ENCODE measurements around the gene NDST3.

The NDST3 gene

DNA sequence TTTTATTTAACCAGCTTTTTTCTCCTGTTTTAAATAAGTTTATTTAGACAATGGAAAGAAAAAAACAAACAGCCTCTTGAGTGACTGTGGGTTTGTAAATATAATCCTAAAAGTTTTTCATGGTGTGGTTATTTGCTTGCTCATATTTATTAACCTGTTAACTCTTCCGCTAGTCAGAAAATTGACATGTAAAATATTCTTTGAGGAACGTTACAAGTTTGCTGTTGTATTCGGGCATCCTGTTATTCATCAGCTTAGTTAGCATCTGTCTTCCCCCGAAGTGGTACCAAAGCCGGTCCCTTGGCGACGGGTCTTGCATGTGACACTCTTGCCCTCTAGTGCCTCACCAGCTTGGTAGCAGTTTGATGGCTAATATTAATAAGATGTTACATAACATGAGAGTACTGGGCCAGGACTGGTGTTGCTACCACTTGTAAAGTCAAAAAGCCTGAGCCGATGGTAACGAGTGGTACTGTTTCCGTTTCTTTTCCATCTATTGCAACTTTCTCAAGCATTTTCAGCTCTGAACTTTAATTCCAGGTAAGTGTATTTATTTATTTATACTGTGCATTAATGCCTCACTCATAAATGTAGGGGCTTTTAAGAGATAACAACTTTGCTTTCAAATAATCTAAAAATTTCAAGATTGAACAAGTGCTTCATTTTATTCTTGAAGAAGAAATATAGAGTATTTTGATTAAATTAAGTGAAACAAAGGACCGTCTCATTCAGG lies at the start of gene NDST3:
Gene NDST3 (plus strand): TSS at position 434 of the 733 bp plus-strand sequence. CDS start 19,425 bp downstream, outside the sequence.
- DNase-seq (ENCODE audit: low read depth): no peak

GRCh38 chr4:117986321-117986720 lies 48.0 kb upstream of the NDST3 start:
- DNase-seq (ENCODE audit: low read depth): no peak

- no peak for DNase-seq (ENCODE audit: low read depth)
These were observed 46.8 kb upstream of the NDST3 start for GRCh38 chr4:117987464-117987863.

- no peak for DNase-seq (ENCODE audit: low read depth)
These were observed 37.4 kb upstream of the NDST3 start for GRCh38 chr4:117996891-117997290.

GRCh38 chr4:118004088-118004487 lies 30.2 kb upstream of the NDST3 start:
- no peak for DNase-seq (ENCODE audit: low read depth)

GRCh38 chr4:118005883-118006282 lies 28.4 kb upstream of the NDST3 start:
- no peak for DNase-seq (ENCODE audit: low read depth)

- no peak for DNase-seq (ENCODE audit: low read depth)
These were observed 22.1 kb upstream of the NDST3 start for GRCh38 chr4:118012142-118012541.

GRCh38 chr4:118014831-118015230 lies 19.5 kb upstream of the NDST3 start:
- DNase-seq (ENCODE audit: low read depth): no peak

DNA sequence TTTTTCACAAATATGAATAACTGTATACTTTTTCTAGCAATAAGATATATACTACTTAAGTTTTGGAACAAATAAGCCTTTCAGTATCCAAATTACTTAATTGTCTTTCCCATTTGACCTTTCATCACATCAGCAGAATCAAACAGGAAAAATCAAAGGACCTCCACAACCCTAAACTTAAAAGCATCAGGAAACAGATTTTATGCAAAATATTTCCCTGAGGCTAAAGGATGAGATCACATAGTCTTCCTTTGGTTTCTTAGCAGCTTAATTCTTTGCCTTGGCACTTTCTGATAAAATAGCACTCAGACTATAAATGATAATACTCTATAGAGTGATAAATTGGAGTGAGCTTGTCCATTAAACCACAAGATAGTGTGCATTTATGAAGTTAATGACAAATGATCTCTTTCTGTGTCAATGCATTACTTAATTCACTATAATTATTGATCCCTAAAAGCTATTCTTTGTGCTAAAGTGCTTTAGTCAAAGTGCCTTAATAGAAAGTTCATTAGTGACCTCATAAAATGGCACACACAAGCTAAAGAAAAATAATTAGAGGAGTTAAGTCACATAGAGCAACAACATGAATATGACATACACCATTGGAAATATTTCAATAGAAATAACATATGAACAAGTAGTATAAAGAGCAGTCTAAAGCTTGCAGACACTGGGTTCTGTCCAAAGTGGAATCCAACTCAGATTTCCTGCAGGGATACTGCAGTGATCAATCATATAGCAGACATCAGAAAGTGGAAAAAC lies 15.7 kb upstream of the NDST3 start:
- no peak for DNase-seq (ENCODE audit: low read depth)

DNA sequence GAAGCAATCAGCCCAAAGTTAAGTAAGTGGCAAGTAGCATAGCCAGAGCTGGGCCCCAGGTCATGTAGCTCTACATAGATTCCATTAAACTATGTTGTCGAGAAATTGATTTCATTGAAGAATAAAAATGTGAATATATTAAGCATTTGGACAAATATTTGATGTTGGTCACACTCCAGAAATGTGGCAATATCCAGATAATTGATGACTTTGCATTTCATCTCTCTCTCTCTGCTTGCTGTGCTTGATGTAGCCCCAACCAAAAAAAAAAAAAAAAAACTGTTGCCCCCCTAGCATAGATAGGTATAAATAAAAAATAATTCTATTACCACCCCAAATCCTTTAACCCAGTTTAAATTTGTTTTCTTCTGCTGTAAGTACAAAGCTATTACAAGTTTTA lies 7.5 kb upstream of the NDST3 start:
- DNase-seq (ENCODE audit: low read depth): no peak

DNA sequence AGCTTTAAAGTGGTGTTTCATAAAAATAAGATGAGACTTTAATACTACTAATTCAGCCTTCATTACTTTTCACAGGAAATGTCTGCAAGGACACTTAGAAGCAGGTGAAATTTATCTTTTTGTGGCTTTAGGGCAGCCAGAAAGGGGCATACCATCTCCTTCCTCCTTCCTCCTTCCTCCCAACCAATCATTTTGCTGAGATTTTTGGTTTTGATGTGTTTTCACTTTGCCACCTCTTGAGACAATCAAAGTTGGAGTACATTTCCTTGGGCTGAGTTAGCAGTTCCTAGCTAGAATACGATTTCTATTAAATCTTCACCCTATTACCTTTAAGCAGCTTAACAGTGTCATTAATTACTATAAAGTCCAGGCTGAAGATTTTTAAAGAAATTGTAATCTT lies 5.1 kb upstream of the NDST3 start:
- no peak for DNase-seq (ENCODE audit: low read depth)

DNA sequence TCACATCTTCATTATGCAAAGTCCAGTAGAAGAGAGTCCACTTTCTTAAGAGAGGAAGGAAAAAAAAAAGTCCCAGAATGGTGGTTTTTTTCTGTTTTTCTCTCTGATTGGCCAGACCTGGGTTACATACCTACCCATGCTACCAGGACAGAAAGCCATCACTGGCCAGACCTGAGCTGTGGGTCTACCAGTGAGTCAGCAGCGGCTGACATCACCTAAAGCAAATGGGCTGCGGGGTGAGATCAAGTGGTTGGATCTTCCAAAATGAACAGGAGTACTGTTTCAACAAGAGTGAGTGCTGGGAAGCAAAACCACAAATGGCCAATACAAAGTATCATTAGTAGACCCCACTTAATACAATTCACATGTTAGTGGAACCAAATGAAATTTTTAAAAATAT lies 1.6 kb upstream of the NDST3 start:
- DNase-seq (ENCODE audit: low read depth): no peak

DNA sequence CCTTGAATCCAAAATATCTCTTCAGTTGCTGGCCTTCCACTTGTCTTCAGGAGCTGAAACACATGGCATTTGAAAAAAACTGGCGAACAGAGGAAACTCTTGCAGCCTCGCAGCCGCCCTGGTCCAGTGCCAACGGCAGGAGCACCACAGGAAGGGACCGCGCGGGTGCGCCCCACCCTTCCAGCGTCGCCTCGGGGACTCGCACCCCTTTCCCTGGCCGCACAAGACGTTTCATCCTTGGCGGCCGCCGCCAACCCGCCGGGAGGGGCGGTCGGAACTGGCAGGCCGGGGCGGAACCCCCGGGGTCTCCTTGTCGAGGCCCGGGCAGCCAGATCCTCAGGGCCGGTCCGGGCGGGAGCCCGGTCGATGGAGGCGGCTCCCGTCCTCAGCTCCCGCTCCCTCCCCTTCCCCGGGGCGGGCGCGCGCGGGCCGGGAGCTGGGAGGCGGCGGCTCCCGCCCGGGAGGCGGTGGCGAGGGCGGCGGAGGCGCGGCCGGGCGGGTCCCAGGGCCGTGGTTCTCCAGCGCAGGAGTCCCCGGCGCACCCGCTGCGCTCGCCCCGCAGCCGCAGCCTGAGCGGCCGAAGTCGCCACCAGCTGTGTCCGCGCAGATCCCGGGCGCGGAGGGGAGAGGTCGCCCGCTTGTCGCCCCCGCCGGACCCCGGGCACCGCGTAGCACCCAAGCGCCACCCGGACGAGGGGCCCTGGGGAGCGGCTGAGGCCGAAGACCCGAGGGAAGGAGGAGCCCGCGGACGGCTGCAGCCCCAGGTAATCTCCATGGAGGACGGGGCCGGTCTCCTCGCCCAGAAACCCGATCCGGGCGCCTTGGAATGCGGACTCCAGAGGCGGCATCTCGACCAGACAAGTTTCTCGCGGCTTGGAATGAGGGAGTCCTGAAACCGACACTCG lies 886 bp upstream of the NDST3 start:
- DNase-seq (ENCODE audit: low read depth): no peak

DNA sequence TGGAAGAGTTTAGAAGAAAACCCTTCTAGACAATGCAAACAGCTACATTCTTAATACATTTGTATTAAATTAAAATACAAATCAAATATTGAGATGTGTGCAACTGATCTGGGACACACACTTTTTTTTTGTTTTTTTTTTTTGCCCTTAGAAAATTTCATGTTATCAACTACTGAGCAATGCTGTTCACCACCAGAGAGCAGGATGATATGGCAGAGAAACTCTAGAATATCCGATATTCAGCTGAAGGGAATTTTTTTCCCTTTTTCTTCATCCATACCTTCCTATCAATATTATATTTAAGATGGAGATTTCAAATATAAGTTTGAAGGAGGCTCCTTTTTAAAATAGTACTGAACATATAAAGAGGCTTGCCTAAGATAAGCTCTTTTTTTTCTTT lies 1.0 kb downstream of the NDST3 start:
- DNase-seq (ENCODE audit: low read depth): no peak

GRCh38 chr4:118036336-118036735 lies 2.0 kb downstream of the NDST3 start:
- no peak for DNase-seq (ENCODE audit: low read depth)

DNA sequence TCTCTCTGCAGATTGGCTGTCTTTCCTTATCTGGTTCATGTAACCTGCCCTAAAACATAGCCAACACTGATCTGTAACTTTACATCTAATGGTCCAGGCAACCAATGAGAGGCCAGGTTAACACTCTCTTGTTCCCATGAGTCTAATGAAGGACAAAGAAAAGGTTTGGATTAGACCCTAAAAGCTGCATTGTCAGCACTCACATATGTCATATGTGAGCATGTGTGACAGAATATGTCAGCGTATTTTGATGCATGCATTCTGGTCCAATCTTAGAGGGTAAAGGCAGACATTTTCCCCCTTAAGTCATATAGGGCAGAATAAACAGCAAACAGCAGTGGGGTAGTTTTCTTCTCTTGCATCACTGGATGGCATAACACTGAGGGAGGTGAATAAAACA lies 3.7 kb downstream of the NDST3 start:
- DNase-seq (ENCODE audit: low read depth): no peak

- no peak for DNase-seq (ENCODE audit: low read depth)
These were observed 12.0 kb downstream of the NDST3 start for GRCh38 chr4:118046323-118046722.

DNA sequence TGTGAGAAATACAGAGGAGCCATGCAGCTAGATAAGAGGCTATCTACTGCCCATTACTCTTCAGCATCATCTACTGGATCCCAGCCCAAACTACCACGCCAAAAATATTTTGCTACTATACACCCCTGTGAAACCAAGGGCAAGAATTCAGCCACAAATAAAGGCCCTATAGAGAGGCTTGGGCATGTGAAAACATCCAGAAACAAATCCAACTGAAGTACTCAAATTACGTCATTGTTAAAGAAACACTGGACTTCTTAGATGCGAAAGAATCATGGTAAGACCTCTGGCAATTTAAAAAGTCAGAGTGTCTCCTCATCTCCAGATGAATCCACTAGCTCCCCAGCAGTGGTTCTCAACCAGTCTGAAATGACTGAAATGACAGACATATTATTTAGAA lies 12.8 kb downstream of the NDST3 start:
- DNase-seq (ENCODE audit: low read depth): no peak

- no peak for DNase-seq (ENCODE audit: low read depth)
These were observed 24.7 kb downstream of the NDST3 start for GRCh38 chr4:118058955-118059354.

DNA sequence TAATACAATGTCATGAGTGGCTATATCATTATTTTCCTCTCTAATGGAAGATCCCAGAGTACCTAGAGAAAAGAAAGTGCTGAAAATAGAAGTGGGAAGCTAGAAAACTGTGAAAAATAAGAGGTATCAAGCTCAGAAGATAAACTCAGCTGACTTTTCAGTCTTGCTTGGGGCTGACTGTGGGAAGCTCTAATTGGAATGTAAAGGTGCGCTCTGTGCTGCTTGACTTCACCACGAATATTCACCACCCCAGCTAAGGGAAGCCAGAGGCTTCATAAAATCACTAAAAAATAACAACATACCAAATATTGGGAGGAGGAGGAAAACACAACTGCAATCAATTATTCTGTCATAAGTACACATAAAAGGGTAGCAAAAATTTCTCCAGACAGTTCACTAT lies 25.1 kb downstream of the NDST3 start:
- DNase-seq (ENCODE audit: low read depth): no peak

GRCh38 chr4:118076958-118077766 lies 42.9 kb downstream of the NDST3 start:
- no peak for DNase-seq (ENCODE audit: low read depth)

DNA sequence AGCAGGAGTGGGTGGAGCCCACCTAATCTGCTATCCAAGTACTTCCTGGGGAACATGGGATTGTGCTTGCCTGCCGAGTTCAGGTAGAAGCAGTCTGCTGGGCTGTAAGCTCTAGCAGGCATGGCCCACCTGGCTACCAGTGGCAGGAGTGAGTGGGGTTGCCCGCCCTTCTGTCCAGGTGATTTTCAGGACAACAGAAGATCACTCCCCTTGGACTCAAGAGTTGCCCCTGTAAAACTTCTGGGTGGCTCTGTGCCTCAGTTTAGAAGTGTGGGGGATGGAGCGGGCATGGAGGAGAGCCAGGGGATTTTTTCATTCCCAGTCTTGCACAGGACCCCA lies 43.5 kb downstream of the NDST3 start:
- DNase-seq (ENCODE audit: low read depth): no peak

All from stimulated activated CD8-positive, alpha-beta memory T cell treated with anti-CD3 and anti-CD28 coated beads, Interleukin-4, amount 100 ng/mL, for 24 hours (primary cell).